ENCODE measurements around the gene TRIM69. TPM values are rescaled to one million over a fixed set of nuclear protein-coding genes. Genes with fewer than 3 reads are reported as not detected.
A peak's percentile ranks its signal among the peaks of the same experiment; 100 is the strongest.

Gene TRIM69
- total and polyA plus RNA-seq, 2 experiments from 2014 or later, result 4.3 to 7.0 TPM

- no peak overlapping the region for H3K4me3 Mint-ChIP-seq
- ATAC-seq (no peak), DNase-seq (ENCODE audit: low spot score) (peak; percentile 66)
- Histone ChIP-seq H4K20me1 (replicated peaks; ENCODE audit: insufficient read depth) (peaks cover 11% of the 10 kb centered on the region; the same call in 1 of the 2 replicates), H3K4me2 (peak overlapping the region; percentile 81; the same call in 1 of the 2 replicates), H3K27me3 (ENCODE audit: insufficient read depth) (peaks cover 16% of the 10 kb centered on the region), H3K4me1 (ENCODE audit: insufficient read depth) (no peaks in the 10 kb centered on the region), H2AFZ (no peak overlapping the region), H3K4me3 (peak overlapping the region; percentile 61; the same call in 1 of the 2 replicates), H3K36me3 (ENCODE audit: insufficient read depth) (no peaks in the 10 kb centered on the region), H3K79me2 (replicated peaks; ENCODE audit: insufficient read depth) (peaks cover 10% of the 10 kb centered on the region; the same call in 1 of the 2 replicates), H3F3A (replicated peaks; ENCODE audit: low read depth) (no peaks in the 10 kb centered on the region), H3K9me2 (ENCODE audit: insufficient read depth) (no peaks in the 10 kb centered on the region), H3K27ac (ENCODE audit: low read depth) (no peak overlapping the region)
- H3K9me3 Mint-ChIP-seq, result no peaks in the 10 kb centered on the region
- H3K4me1 Mint-ChIP-seq, result peaks cover 8% of the 10 kb centered on the region; the same call in 2 of the 3 replicates
- H3K27me3 Mint-ChIP-seq (ENCODE audit: insufficient read depth, low read depth, poor library complexity), result peaks cover 20% of the 10 kb centered on the region
- H3K27ac Mint-ChIP-seq, result no peak overlapping the region
- peaks cover 8% of the 10 kb centered on the region for H3K36me3 Mint-ChIP-seq (ENCODE audit: low read depth)
- TF ChIP-seq ETS1 (IDR thresholded peaks at IDR 0.05) (no peak), CTCF (conservative IDR thresholded peaks at IDR 0.05; ENCODE audit: low read depth in 2 of 2) (peak; percentile 36 to 53; a peak in 3 of 4 replicates), JUNB (IDR thresholded peaks at IDR 0.05; ENCODE audit: unreplicated experiment) (no peak), ZNF114 (CRISPR knock-in tag; IDR thresholded peaks at IDR 0.05) (no peak)
These were observed 23.0 kb upstream of the TRIM69 start for GRCh38 chr15:44713006-44713966.

GRCh38 chr15:44715142-44715796 lies 21.1 kb upstream of the TRIM69 start:
- Histone ChIP-seq H3K4me2 (no peak overlapping the region), H3F3A (replicated peaks; ENCODE audit: low read depth) (no peaks in the 10 kb centered on the region), H3K4me1 (ENCODE audit: insufficient read depth) (peaks cover 6% of the 10 kb centered on the region), H3K36me3 (ENCODE audit: insufficient read depth) (no peaks in the 10 kb centered on the region), H3K27ac (ENCODE audit: low read depth) (no peak overlapping the region), H2AFZ (no peak overlapping the region), H3K9me2 (ENCODE audit: insufficient read depth) (no peaks in the 10 kb centered on the region), H4K20me1 (replicated peaks; ENCODE audit: insufficient read depth) (peaks cover 11% of the 10 kb centered on the region; the same call in 1 of the 2 replicates), H3K4me3 (no peak overlapping the region), H3K27me3 (ENCODE audit: insufficient read depth) (peaks cover 16% of the 10 kb centered on the region), H3K79me2 (replicated peaks; ENCODE audit: insufficient read depth) (peaks cover 10% of the 10 kb centered on the region; the same call in 1 of the 2 replicates)
- Mint-ChIP-seq H3K4me3 (no peak overlapping the region), H3K27me3 (ENCODE audit: insufficient read depth, low read depth, poor library complexity) (peaks cover 20% of the 10 kb centered on the region), H3K9me3 (no peaks in the 10 kb centered on the region), H3K4me1 (peaks cover 14% of the 10 kb centered on the region), H3K36me3 (ENCODE audit: low read depth) (peaks cover 8% of the 10 kb centered on the region), H3K27ac (no peak overlapping the region)
- ATAC-seq (no peak), DNase-seq (ENCODE audit: low spot score) (no peak)
- TF ChIP-seq REST (IDR thresholded peaks at IDR 0.05; ENCODE audit: unreplicated experiment) (no peak), EZH2phosphoT487 (IDR thresholded peaks at IDR 0.05; ENCODE audit: unreplicated experiment) (no peak), STAT1 (IDR thresholded peaks at IDR 0.05; ENCODE audit: unreplicated experiment) (no peak), ZNF331 (CRISPR knock-in tag; IDR thresholded peaks at IDR 0.05; ENCODE audit: low read depth) (no peak), CREB1 (CRISPR knock-in tag; IDR thresholded peaks at IDR 0.05; ENCODE audit: low read depth) (no peak), JUNB (IDR thresholded peaks at IDR 0.05; ENCODE audit: unreplicated experiment) (no peak), NANOG (IDR thresholded peaks at IDR 0.05; ENCODE audit: borderline replicate concordance) (no peak), CTCF (conservative IDR thresholded peaks at IDR 0.05; ENCODE audit: low read depth in 2 of 2) (no peak), ETS1 (IDR thresholded peaks at IDR 0.05) (no peak), POLR2AphosphoS5 (IDR thresholded peaks at IDR 0.05; ENCODE audit: low read depth) (no peak)

Data from GM23338 (cell line).